Activated naive CD8-positive, alpha-beta T cell treated with anti-CD3 and anti-CD28 coated beads, Interleukin-2, amount 50 U/mL, for 24 hours (primary cell): Measurements from ENCODE around the gene ADGRL2.
"Not testable (repeated sequence)": the region's sequence is repeated elsewhere in the genome, so short reads cannot be mapped to it uniquely, and the experiment has no call there.

Source experiments
- ATAC-seq: fragments of 150-1000 bp; cut with Tn5 transposase; one replicate; pipeline ENCODE4 v1.10.0; 2021
- DNase-seq: peaks from one replicate; pipeline ENCODE4 v3.0.0; 2021
- H3K27ac Mint-ChIP-seq: one replicate; pipeline ENCODE4 v1.8.0; 2021; ENCODE audit warnings: mild to moderate bottlenecking, mixed read lengths
- H3K27me3 Mint-ChIP-seq: one replicate; pipeline ENCODE4 v1.8.0; 2021; ENCODE audit warnings: mixed read lengths
- H3K36me3 Mint-ChIP-seq: one replicate; pipeline ENCODE4 v1.8.0; 2021; ENCODE audit warnings: low read depth, mixed read lengths
- H3K4me1 Mint-ChIP-seq: one replicate; pipeline ENCODE4 v1.8.0; 2021; ENCODE audit warnings: mixed read lengths
- H3K4me3 Mint-ChIP-seq: one replicate; pipeline ENCODE4 v1.8.0; 2021; ENCODE audit warnings: mild to moderate bottlenecking, moderate library complexity, mixed read lengths
- H3K9me3 Mint-ChIP-seq: one replicate; pipeline ENCODE4 v1.8.0; 2021; ENCODE audit warnings: mixed read lengths

The ADGRL2 gene

DNA sequence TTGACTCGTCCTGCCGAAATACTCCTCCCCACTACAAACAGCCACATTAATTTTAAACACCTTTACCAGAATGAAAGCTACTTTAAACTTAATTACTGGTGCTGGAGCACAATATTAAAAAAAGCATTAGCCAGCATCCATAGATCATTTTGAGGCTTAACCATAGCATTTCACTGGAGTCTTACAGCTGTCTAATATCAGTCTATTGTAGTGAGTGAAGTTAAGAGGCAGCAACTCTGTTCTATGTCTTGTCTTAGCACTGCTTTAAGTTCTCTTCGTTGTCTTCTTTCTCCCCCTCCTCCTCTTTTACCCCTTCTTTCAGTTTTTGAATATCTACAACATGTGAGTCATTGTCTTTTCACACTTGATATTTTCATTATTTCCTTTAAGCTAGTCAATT lies 49.3 kb downstream of the ADGRL2 start:
- DNase-seq (no peak), ATAC-seq (no peak)
- Mint-ChIP-seq H3K36me3 (no peaks in the 10 kb centered on the region), H3K4me1 (no peaks in the 10 kb centered on the region), H3K27me3 (no peaks in the 10 kb centered on the region), H3K27ac (no peak overlapping the region), H3K4me3 (no peak overlapping the region), H3K9me3 (no peaks in the 10 kb centered on the region)

- Mint-ChIP-seq H3K36me3 (no peaks in the 10 kb centered on the region), H3K4me3 (no peak overlapping the region), H3K4me1 (no peaks in the 10 kb centered on the region), H3K9me3 (no peaks in the 10 kb centered on the region), H3K27ac (no peak overlapping the region), H3K27me3 (no peaks in the 10 kb centered on the region)
- no peak for ATAC-seq
- DNase-seq = no peak
Observed at GRCh38 chr1:81850495-81850894, 49.8 kb downstream of the ADGRL2 start.

DNA sequence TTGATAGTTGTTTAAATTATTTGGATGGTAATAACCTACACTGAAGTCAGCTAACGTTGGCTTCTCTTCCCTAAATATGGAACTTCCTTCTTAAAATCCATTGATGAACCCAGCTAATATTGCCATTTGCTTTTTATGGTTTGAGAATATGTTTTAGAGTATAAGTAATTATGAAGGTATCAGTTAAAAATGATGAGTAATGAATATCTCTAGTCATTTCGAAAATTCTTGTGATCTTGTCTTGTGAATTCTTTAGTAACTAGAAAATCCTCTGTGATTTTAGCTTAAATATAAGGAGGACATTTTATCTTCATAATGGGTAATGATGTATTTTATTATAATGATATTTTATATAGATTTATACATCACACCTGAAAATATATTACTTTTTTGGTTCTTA lies 50.5 kb downstream of the ADGRL2 start:
- H3K27ac Mint-ChIP-seq = no peak overlapping the region
- no peak for ATAC-seq
- no peak overlapping the region for H3K4me3 Mint-ChIP-seq
- no peaks in the 10 kb centered on the region for H3K4me1 Mint-ChIP-seq
- no peaks in the 10 kb centered on the region for H3K9me3 Mint-ChIP-seq
- DNase-seq = no peak
- no peaks in the 10 kb centered on the region for H3K27me3 Mint-ChIP-seq
- no peaks in the 10 kb centered on the region for H3K36me3 Mint-ChIP-seq

DNA sequence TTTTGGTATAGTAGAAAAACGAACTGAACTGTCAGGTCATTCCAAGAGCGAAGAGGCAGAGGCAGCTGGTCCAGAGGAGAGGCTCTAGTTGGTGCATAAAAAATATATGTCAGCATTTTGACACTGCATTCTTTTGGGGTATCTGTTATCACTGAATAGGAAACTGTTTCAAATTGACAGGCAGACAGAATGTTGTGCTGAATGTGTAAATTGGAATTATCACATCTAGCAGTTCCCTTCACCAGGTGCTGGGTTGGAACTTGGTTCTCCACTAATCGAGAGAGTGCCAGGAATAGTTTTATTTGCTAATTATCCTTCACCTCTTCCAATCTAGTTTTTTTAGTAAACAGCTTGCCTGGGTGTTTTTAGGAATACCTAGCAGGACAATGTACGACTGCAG lies 52.2 kb downstream of the ADGRL2 start:
- no peak for ATAC-seq
- Mint-ChIP-seq H3K4me3 (no peak overlapping the region), H3K27ac (no peak overlapping the region), H3K4me1 (no peaks in the 10 kb centered on the region), H3K9me3 (no peaks in the 10 kb centered on the region), H3K27me3 (no peaks in the 10 kb centered on the region), H3K36me3 (no peaks in the 10 kb centered on the region)
- DNase-seq = no peak

DNA sequence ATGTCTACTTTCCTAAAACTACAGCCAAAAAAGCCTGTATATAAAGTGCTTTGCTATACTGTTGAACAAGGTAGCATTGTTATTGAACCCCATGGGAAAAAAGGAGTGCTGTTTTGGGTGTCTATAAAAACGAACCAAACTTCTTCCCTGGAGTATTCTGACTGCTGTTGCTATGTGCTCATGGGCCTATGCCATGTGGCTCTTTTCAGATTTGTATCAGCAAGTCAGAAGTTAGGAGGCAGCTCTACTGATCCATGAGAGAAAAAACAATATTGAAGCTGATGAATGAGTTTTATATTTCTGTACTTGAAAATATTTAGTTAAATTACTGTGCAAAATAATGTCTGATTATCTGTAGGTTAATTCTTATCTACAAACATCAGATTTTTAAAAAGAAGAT lies 66.5 kb downstream of the ADGRL2 start:
- Mint-ChIP-seq H3K27ac (no peak overlapping the region), H3K9me3 (peaks cover 3% of the 10 kb centered on the region), H3K4me3 (no peak overlapping the region), H3K27me3 (no peaks in the 10 kb centered on the region), H3K36me3 (no peaks in the 10 kb centered on the region), H3K4me1 (no peaks in the 10 kb centered on the region)
- ATAC-seq = no peak
- DNase-seq = no peak

DNA sequence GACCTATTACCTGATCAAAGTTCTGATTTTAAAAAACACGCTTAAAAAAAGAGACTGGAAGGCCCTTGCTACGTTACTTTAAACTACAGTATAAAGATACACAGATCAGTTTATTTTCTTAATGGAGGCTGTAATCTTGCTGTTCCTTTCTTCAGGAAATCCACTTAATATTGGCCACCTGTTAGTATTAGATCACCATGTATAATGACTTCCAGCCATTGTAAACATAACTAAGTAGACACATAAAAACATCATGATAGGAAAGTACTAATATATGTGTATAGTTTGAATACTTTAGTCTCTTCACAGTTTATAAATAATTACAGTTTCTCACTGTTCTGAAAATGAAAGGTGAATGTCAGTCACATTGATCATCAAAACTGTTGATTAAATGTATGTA lies 68.6 kb downstream of the ADGRL2 start:
- peaks cover 3% of the 10 kb centered on the region for H3K9me3 Mint-ChIP-seq
- DNase-seq (no peak), ATAC-seq (no peak)
- no peak overlapping the region for H3K27ac Mint-ChIP-seq
- H3K27me3 Mint-ChIP-seq = no peaks in the 10 kb centered on the region
- H3K4me1 Mint-ChIP-seq = no peaks in the 10 kb centered on the region
- no peaks in the 10 kb centered on the region for H3K36me3 Mint-ChIP-seq
- H3K4me3 Mint-ChIP-seq = no peak overlapping the region

- H3K27ac Mint-ChIP-seq, H3K36me3 Mint-ChIP-seq, DNase-seq, ATAC-seq, H3K27me3 Mint-ChIP-seq, H3K9me3 Mint-ChIP-seq, H3K4me1 Mint-ChIP-seq, H3K4me3 Mint-ChIP-seq: not testable (repeated sequence)
Observed at GRCh38 chr1:81871091-81871490, 70.4 kb downstream of the ADGRL2 start.

GRCh38 chr1:81873946-81874345 lies 73.2 kb downstream of the ADGRL2 start:
- Mint-ChIP-seq H3K9me3 (peaks cover 3% of the 10 kb centered on the region), H3K4me3 (no peak overlapping the region), H3K27me3 (no peaks in the 10 kb centered on the region), H3K36me3 (no peaks in the 10 kb centered on the region), H3K27ac (no peak overlapping the region), H3K4me1 (no peaks in the 10 kb centered on the region)
- ATAC-seq (no peak), DNase-seq (no peak)

DNA sequence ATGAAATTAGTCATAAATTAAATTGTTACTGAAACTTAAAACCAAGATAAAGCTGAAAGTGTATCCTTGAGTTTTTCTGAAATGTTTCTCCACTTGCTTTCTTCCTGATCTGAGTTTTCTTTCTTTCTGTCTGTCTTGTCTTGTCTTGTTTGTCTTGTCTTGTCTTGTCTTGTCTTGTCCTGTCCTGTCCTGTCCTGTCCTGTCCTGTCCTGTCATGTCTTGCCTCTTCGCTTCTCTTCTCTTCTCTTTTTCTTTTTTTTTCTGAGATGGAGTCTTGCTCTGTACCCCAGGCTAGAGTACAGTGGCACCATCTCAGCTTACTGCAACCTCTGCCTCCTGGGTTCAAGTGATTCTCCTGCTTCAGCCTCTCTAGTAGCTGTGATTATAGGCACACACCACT lies 73.7 kb downstream of the ADGRL2 start:
- Mint-ChIP-seq H3K27me3 (no peaks in the 10 kb centered on the region), H3K4me1 (no peaks in the 10 kb centered on the region), H3K27ac (no peak overlapping the region), H3K4me3 (no peak overlapping the region), H3K36me3 (no peaks in the 10 kb centered on the region), H3K9me3 (peaks cover 3% of the 10 kb centered on the region)
- ATAC-seq (no peak), DNase-seq (no peak)

DNA sequence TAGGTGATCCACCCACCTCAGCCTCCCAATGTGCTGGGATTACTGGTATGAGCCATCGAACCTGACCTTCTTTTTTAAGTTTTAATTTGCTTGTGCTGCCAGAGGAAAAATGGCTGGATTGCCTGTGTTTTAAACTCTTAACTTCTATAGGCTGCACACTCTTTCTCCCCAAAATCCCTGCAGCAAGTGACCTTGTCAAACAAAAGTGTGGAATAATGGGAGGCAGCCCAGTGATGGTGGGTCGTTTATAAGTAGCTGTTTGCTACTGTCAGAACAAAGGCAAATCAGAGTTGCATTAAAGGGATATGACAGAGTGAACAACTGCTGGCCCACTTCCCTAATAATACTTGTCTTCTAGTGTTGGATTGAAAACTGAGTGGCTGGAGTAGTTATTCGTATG lies 74.2 kb downstream of the ADGRL2 start:
- Mint-ChIP-seq H3K27me3 (no peaks in the 10 kb centered on the region), H3K36me3 (no peaks in the 10 kb centered on the region), H3K9me3 (peaks cover 3% of the 10 kb centered on the region), H3K4me3 (no peak overlapping the region), H3K27ac (no peak overlapping the region), H3K4me1 (no peaks in the 10 kb centered on the region)
- ATAC-seq = no peak
- no peak for DNase-seq

DNA sequence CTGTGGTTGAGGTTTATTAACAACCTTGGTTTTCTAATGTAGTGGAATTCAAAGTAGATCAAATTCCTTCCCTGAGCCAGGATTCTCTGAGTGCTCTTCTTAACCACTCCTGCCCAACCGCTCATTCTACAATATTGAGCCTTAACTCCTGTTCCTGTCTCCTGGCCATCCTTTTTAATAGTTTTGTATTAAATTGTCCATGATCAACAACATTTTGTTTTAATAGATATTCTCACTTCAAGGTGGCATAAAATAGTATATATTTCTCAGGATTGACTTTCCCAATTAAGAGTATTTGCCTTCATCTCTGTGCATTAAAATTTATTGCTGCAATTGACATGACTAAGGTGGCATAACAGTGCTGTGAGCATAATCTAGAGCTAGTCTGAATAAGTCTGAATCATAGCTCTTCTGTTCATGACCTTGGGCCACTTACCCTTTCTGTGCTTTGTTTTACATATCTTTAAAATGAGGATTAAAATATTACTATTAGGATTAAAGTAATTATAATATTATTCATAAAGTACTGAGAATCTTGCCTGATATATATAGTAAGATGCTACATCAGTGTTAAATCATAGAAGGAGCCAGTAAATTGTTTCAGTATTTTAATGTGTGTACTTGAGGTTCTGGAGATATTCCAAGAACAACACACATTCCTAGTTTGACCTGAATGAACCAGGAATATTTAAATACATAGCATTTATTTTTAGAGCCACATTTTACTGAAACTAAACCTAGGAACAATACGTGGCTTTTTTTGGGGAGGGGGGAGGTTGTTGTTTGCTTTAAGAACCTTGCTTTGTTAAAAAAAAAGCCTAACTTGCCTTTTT lies 76.4 kb downstream of the ADGRL2 start:
- Mint-ChIP-seq H3K36me3 (no peaks in the 10 kb centered on the region), H3K9me3 (no peaks in the 10 kb centered on the region), H3K4me3 (no peak overlapping the region), H3K27ac (no peak overlapping the region), H3K27me3 (peaks cover 1% of the 10 kb centered on the region), H3K4me1 (no peaks in the 10 kb centered on the region)
- DNase-seq (no peak), ATAC-seq (no peak)

DNA sequence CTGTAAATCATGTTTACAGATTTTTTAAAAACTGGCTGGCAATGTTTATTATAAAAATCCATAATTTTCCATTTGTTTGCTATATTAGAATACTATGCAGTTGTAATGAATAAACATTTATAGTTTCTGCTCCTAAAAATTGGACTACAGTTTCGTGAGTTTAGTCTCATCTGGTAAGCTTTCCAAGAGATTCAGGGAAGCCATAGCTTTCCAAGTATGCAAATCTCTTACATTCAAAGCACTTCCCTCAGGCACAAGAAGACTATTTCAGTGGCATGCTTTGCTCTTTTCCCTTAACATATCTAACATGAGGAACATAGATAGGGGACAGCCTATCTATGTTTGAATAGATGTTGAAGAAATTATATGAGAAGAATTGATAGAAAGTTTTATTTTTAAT lies 77.2 kb downstream of the ADGRL2 start:
- peaks cover 1% of the 10 kb centered on the region for H3K27me3 Mint-ChIP-seq
- no peaks in the 10 kb centered on the region for H3K9me3 Mint-ChIP-seq
- DNase-seq (no peak), ATAC-seq (no peak)
- H3K36me3 Mint-ChIP-seq = no peaks in the 10 kb centered on the region
- no peak overlapping the region for H3K27ac Mint-ChIP-seq
- no peaks in the 10 kb centered on the region for H3K4me1 Mint-ChIP-seq
- no peak overlapping the region for H3K4me3 Mint-ChIP-seq

- DNase-seq (no peak), ATAC-seq (no peak)
- Mint-ChIP-seq H3K4me3 (no peak overlapping the region), H3K4me1 (no peaks in the 10 kb centered on the region), H3K36me3 (no peaks in the 10 kb centered on the region), H3K9me3 (no peaks in the 10 kb centered on the region), H3K27ac (no peak overlapping the region), H3K27me3 (peaks cover 1% of the 10 kb centered on the region)
Observed at GRCh38 chr1:81878538-81878937, 77.8 kb downstream of the ADGRL2 start.

DNA sequence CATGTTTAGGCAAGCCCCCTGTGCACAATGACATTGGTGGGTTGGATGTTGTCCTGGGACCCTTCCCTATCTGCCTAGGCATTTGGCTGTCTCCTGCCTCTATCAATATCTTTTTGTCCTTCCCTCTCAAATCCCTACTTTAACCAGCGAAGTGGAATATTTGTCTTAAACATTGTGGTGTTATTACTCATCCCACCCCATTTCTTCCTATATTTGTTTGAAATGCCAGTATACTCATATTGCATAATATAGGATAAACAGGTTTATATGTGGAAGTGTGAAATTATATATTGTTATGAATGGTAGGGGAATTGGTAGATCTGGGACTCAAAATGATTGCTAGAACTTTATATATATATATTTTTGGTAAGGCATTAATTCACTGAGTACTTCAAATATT lies 80.0 kb downstream of the ADGRL2 start:
- H3K27ac Mint-ChIP-seq = no peak overlapping the region
- no peaks in the 10 kb centered on the region for H3K36me3 Mint-ChIP-seq
- H3K4me3 Mint-ChIP-seq = no peak overlapping the region
- DNase-seq (no peak), ATAC-seq (no peak)
- no peaks in the 10 kb centered on the region for H3K9me3 Mint-ChIP-seq
- peaks cover 1% of the 10 kb centered on the region for H3K27me3 Mint-ChIP-seq
- H3K4me1 Mint-ChIP-seq = no peaks in the 10 kb centered on the region

DNA sequence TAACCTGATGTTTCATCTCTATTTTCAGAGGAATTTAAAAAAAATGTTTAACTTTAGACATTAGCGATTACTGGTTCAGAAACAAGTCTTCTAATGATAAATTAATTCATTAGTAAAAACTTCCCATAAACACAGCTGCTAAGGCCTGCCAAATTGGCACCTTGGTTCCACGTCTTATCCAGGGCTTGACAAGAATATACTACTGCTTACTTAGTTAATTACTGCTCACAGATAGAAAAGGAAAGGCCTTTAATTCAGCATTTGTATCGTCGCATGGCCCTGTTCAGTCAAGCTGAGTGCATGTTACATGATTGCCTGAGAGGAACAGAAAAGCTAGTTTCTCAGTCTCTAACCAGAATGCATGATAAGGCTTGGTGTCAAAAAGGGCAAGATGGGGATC lies 84.6 kb downstream of the ADGRL2 start:
- ATAC-seq (no peak), DNase-seq (no peak)
- H3K4me3 Mint-ChIP-seq = no peak overlapping the region
- H3K9me3 Mint-ChIP-seq = no peaks in the 10 kb centered on the region
- peaks cover 1% of the 10 kb centered on the region for H3K27me3 Mint-ChIP-seq
- H3K4me1 Mint-ChIP-seq = no peaks in the 10 kb centered on the region
- H3K27ac Mint-ChIP-seq = no peak overlapping the region
- H3K36me3 Mint-ChIP-seq = no peaks in the 10 kb centered on the region

DNA sequence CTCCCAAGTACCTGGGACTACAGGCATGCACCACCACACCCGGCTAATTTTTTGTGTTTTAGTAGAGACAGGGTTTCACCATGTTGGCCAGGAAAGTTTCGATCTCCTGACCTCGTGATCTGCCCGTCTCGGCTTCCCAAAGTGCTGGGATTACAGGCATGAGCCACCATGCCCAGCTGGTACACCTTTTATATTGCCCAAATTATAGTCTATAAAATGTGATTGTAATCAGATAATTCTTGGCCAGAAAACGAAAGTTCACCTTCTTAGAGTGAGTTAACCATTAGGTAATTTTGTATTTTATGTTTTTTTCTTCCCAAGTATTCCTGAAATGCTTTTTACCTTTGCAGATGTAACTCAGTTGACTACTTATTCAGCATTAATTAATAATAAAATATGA lies 85.6 kb downstream of the ADGRL2 start:
- DNase-seq, H3K27me3 Mint-ChIP-seq, H3K4me1 Mint-ChIP-seq, H3K36me3 Mint-ChIP-seq, H3K4me3 Mint-ChIP-seq, ATAC-seq, H3K9me3 Mint-ChIP-seq, H3K27ac Mint-ChIP-seq: not testable (repeated sequence)
